Pancreas (tissue), 10 donors: ENCODE results near the gene ARL2. TPM values are rescaled to one million over a fixed set of nuclear protein-coding genes. Genes with fewer than 3 reads are reported as not detected.

Experiments used
- ATAC-seq, 4 donors: fragments of 200-7000 bp; cut with Tn5 transposase; one replicate each; pipeline versions ENCODE4 v1.8.0 to v1.9.1; 2020; ENCODE audit warnings: mild to moderate bottlenecking in 4 of 4, moderate library complexity in 4 of 4
- DNase-seq, 6 donors: peaks; one replicate each; pipeline ENCODE4 v3.0.0-alpha.2; 2020
- FAIRE-seq: peaks from 2 replicates; lab custom pipeline; 2012; peaks lifted over from hg19 to GRCh38; lab: Jason Lieb, UNC
- H3K27ac ChIP-seq, 4 donors: fragments of 200-600 bp; sonication (generic); 1 replicate in 3 of 4; 2 replicates in 1 of 4; pipeline versions ENCODE4 v1.5.0 to v1.8.0; 2020
- H3K27me3 ChIP-seq, 4 donors: fragments of 200-600 bp; one replicate each; pipeline ENCODE4 v1.8.0; 2021
- H3K36me3 ChIP-seq, 3 donors: fragments of 200-600 bp; sonication (generic) in 1 of 3; one replicate each; pipeline versions ENCODE4 v1.5.0 to v1.8.0; 2020 to 2021
- H3K4me1 ChIP-seq, 3 donors: fragments of 200-600 bp; one replicate each; pipeline ENCODE4 v1.8.0; 2021
- H3K4me3 ChIP-seq, 4 donors: fragments of 200-600 bp; sonication (generic) in 2 of 4; one replicate each; pipeline versions ENCODE4 v1.5.0 to v1.8.0; 2020 to 2021
- H3K9me3 ChIP-seq, 4 donors: fragments of 200-600 bp; one replicate each; pipeline ENCODE4 v1.8.0; 2021
- CTCF ChIP-seq, 4 donors: fragments of 200-600 bp; sonication (generic) in 3 of 4; IDR thresholded peaks; one replicate each; pipeline versions ENCODE4 v1.5.0 to v1.8.0; 2021; ENCODE audit warnings: antibody characterized with exemption in 4 of 4
- WGBS, 2 donors: extraction: QIAGEN DNeasy Blood & Tissue Kit; methylation state at CpG; one replicate each; pipeline ENCODE4 v1.1.7; 2013; 5-methylcytosine and 5-hydroxymethylcytosine counted together
- intact Hi-C, 3 donors: fragments of 100-400 bp; cut with DNase I; formaldehyde crosslinking; loops; one replicate each; pipeline versions ENCODE4 v1.11.1 to v1.14.2; 2022
- polyA plus RNA-seq, 2 donors: library from polyadenylated mRNA; stranded (reverse); fragments of 200-250 nt; gene quantifications; one replicate each; pipeline ENCODE4 v1.2.3, GENCODE V29; 2013
- total RNA-seq, 6 donors: library from RNA; stranded (reverse); fragmentation: NEBNext Ultra II Directional in 4 of 6; extraction: Animal tissue kit (Norgen Biotek cat#: 25700) in 4 of 6; gene quantifications; one replicate each; pipeline versions ENCODE4 v1.2.1 to v1.2.4, GENCODE V29; 2021 to 2023
- donor health status: healthy with polysubstance abuse.
- donor health status: DM: no; HTN: no; CAD: no; lungs with moderate emphysema.
- donor health status: DM: no; HTN: no; CAD: no.
- donor health status: control.
- donor health status: control.
- donor health status: Bipolar disorder and iron deficiency.
- donor health status: DM: yes; HTN: yes; CAD: no.
- donor health status: DM: no; HTN: no; CAD: no.
- donor health status: DM: no; HTN: no; CAD: no.
- donor health status: DM: yes; HTN: yes; CAD: no.

Gene ARL2
- total and polyA plus RNA-seq, 8 donors = 27.8 to 79.1 (median 36.1) TPM

GRCh38 chr11:64996710-64997380, 17.1 kb upstream of the ARL2 start, which contains the start of gene BATF2:
Gene BATF2, minus strand, starts transcription at chr11:64996971. Its CDS starts 57 bp downstream, at chr11:64996914.
- intact Hi-C loops = no loop called here
- Histone ChIP-seq H3K27ac (peak within 1 kb of the TSS; percentile 75 to 86 (median 81)), H3K27me3 (no peaks in the 10 kb centered on the region), H3K9me3 (no peaks in the 10 kb centered on the region), H3K4me1 (peaks cover 19 to 30% (median 26%) of the 10 kb centered on the region in 3 donors), H3K36me3 (peaks cover 0 to under 1% (median 0%) of the 10 kb centered on the region in 3 donors), H3K4me3 (peak within 1 kb of the TSS; percentile 29 to 52 (median 44))
- peak in 3 of 4 donors; percentile 12 to 31 (median 17) for TF ChIP-seq CTCF (IDR thresholded peaks at IDR 0.05)
- WGBS, 2 donors = 9 to 10% methylated on average over 9 of the region's 9 CpGs
- no peak for FAIRE-seq
- ATAC-seq = peak; percentile 88 to 95 (median 94)
- peak; percentile 84 to 92 (median 88) for DNase-seq

- no peaks in the 10 kb centered on the region for H3K27me3 ChIP-seq
- no peak overlapping the region for H3K4me3 ChIP-seq
- FAIRE-seq (no peak), ATAC-seq (peak in 2 of 4 donors; percentile 7 to 36), DNase-seq (no peak)
- intact Hi-C loops = no loop called here
- no peaks in the 10 kb centered on the region for H3K36me3 ChIP-seq
- no peak for TF ChIP-seq CTCF (IDR thresholded peaks at IDR 0.05)
- H3K9me3 ChIP-seq = no peaks in the 10 kb centered on the region
- 49 to 76% methylated on average over 1 of the region's 1 CpG for WGBS, 2 donors
- peaks cover 19 to 30% (median 26%) of the 10 kb centered on the region in 3 donors for H3K4me1 ChIP-seq
- H3K27ac ChIP-seq = peak overlapping the region in 3 of 4 donors; percentile 56 to 80 (median 79)
Measured at GRCh38 chr11:64998141-64998540, 15.8 kb upstream of the ARL2 start.

GRCh38 chr11:64998690-64999431, 15.1 kb upstream of the ARL2 start:
- no peaks in the 10 kb centered on the region for H3K9me3 ChIP-seq
- WGBS, 2 donors = 35 to 44% methylated on average over 9 of the region's 9 CpGs
- DNase-seq (peak in 4 of 6 donors; percentile 54 to 76 (median 60)), ATAC-seq (peak; percentile 57 to 74 (median 70)), FAIRE-seq (no peak)
- no peaks in the 10 kb centered on the region for H3K36me3 ChIP-seq
- H3K4me3 ChIP-seq = no peak overlapping the region
- TF ChIP-seq CTCF (IDR thresholded peaks at IDR 0.05) = no peak
- H3K4me1 ChIP-seq = peaks cover 19 to 30% (median 26%) of the 10 kb centered on the region in 3 donors
- H3K27ac ChIP-seq = peak overlapping the region; percentile 56 to 80 (median 76)
- no peaks in the 10 kb centered on the region for H3K27me3 ChIP-seq
- intact Hi-C loops = no loop called here

- peak overlapping the region; percentile 56 to 80 (median 76) for H3K27ac ChIP-seq
- ATAC-seq (no peak), DNase-seq (no peak), FAIRE-seq (no peak)
- intact Hi-C loops = no loop called here
- no peak overlapping the region for H3K4me3 ChIP-seq
- no peaks in the 10 kb centered on the region for H3K27me3 ChIP-seq
- TF ChIP-seq CTCF (IDR thresholded peaks at IDR 0.05) = no peak
- no peaks in the 10 kb centered on the region for H3K9me3 ChIP-seq
- 71 to 81% methylated on average over 1 of the region's 1 CpG for WGBS, 2 donors
- no peaks in the 10 kb centered on the region for H3K36me3 ChIP-seq
- H3K4me1 ChIP-seq = peaks cover 19 to 30% (median 26%) of the 10 kb centered on the region in 3 donors
Measured at GRCh38 chr11:64999478-64999877, 14.5 kb upstream of the ARL2 start.
